Central memory CD8-positive, alpha-beta T cell (primary cell): ENCODE data around the gene SKI.
A peak's percentile ranks its signal among the peaks of the same experiment; 100 is the strongest.
"Not testable (repeated sequence)": the region's sequence is repeated elsewhere in the genome, so short reads cannot be mapped to it uniquely, and the experiment has no call there.

Experiments used
- ATAC-seq: fragments of 150-1000 bp; cut with Tn5 transposase; replicated peaks from 2 replicates; pipeline ENCODE4 v1.10.0; 2022; ENCODE audit warnings: mild to moderate bottlenecking, moderate FRiP score, moderate number of reproducible peaks; ENCODE audit not compliant: poor library complexity, severe bottlenecking; ENCODE audit errors: extremely low read depth
- DNase-seq, 2 donors: peaks; one replicate each; pipeline ENCODE4 v3.0.0; 2021; ENCODE audit warnings: low spot score in 2 of 2
- H3K27ac Mint-ChIP-seq: one replicate; pipeline ENCODE4 v1.8.0; 2022; ENCODE audit warnings: low read depth, mild to moderate bottlenecking, moderate library complexity, mixed read lengths
- H3K27me3 Mint-ChIP-seq: one replicate; pipeline ENCODE4 v1.8.0; 2022; ENCODE audit warnings: mixed read lengths
- H3K36me3 Mint-ChIP-seq: one replicate; pipeline ENCODE4 v1.8.0; 2022; ENCODE audit warnings: mild to moderate bottlenecking, moderate library complexity, mixed read lengths; ENCODE audit not compliant: insufficient read depth
- H3K4me1 Mint-ChIP-seq: one replicate; pipeline ENCODE4 v1.8.0; 2022; ENCODE audit warnings: mixed read lengths
- H3K4me3 Mint-ChIP-seq: one replicate; pipeline ENCODE4 v1.8.0; 2022; ENCODE audit warnings: mild to moderate bottlenecking, moderate library complexity, mixed read lengths
- H3K9me3 Mint-ChIP-seq: one replicate; pipeline ENCODE4 v1.8.0; 2022; ENCODE audit warnings: mixed read lengths

The SKI gene

DNA sequence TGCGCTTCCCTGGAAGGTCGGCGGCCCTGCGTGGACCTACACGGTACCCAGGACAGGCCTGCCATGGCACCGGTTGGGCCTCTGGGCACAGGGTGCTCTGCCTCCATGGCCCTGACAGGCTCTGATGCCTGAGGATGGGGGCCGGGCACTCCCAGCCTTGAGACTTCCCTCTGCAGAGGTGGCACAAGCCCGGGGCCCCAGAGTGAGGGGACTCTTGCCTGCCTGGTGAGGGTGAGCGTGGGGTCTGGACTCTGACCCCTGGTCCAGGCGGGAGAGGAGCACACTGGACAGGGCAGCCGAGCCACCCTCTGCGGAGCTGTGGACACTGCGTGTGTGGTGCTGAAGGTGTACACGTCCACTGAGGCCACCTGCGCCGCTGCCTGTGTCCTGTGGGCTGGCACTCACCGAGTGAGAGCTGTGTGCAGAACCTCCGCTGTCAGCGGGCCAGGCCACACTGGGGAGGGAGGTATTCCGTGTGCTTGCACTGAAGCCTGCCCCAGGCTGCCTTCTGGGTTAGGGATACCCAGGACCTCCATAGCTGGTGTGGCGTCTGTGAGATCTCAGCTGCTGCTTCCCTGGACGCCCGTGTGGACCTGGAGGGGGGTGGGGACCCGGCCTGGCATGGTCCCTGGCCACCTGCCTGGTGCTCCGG, 10.4 kb downstream of the SKI start:
- Mint-ChIP-seq H3K36me3 (peaks cover 85% of the 10 kb centered on the region), H3K27ac (peak overlapping the region; percentile 84), H3K9me3 (no peaks in the 10 kb centered on the region), H3K4me1 (peaks cover 70% of the 10 kb centered on the region), H3K27me3 (no peaks in the 10 kb centered on the region), H3K4me3 (peak overlapping the region; percentile 62)
- DNase-seq (no peak), ATAC-seq (no peak)

DNA sequence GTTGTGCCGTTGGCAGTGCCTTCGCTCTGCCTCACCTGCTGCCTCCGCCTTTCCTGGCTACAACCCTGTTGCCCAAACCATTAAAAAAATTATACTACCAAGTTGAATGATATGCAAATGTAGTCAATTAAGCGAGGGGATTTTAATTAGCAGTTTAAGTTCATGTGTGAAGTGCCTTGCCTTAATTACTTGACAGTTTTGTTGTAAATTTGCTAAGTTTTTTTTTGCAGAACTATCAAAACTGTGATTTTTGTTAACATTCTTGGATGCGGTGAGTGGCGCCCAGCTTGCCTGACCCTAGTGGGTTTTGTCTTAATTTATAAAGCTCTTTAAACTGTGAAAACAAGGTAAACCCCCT, 10.9 kb downstream of the SKI start:
- peak overlapping the region; percentile 84 for H3K27ac Mint-ChIP-seq

DNA sequence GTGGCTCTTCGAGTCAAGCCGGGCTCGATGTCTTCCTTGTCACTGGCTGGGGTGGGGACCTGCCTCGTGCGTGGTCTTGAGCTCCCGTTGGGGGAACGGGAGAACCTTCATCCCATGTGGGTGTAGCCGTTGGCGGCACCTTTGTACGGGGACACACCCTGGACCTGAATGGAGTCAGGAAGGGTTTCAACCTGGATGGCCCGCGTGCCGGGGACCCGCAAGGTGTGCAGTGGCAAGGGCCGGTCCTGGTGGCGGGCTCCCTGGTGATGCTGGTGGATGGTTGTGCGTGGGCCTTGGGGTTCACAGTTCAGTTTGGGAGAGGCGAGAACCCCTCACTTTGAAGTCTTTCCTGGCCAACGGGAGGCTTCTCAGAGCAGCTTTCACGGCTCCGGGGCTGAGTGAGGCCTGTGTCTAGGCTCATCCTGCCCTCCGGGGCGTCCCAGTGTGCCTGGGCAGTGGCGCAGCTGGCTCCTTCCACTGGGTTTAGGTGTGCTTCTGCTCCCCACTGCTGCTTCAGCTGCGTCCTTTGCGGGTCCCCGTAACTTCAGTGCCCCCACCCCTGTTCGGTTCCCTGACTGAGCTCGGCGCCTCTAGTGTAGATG, 11.4 kb downstream of the SKI start:
- H3K9me3 Mint-ChIP-seq, result no peaks in the 10 kb centered on the region
- peaks cover 64% of the 10 kb centered on the region for H3K4me1 Mint-ChIP-seq
- H3K4me3 Mint-ChIP-seq, result peak overlapping the region; percentile 62
- peak overlapping the region; percentile 84 for H3K27ac Mint-ChIP-seq
- no peak for DNase-seq
- peaks cover 84% of the 10 kb centered on the region for H3K36me3 Mint-ChIP-seq
- no peak for ATAC-seq
- H3K27me3 Mint-ChIP-seq, result no peaks in the 10 kb centered on the region

More for the DNA sequence above, 10.9 kb downstream of the SKI start:
- H3K4me1 Mint-ChIP-seq, result peaks cover 69% of the 10 kb centered on the region
- ATAC-seq, result no peak
- DNase-seq, result no peak
- peaks cover 87% of the 10 kb centered on the region for H3K36me3 Mint-ChIP-seq
- H3K27me3 Mint-ChIP-seq, result no peaks in the 10 kb centered on the region
- peak overlapping the region; percentile 62 for H3K4me3 Mint-ChIP-seq
- H3K9me3 Mint-ChIP-seq, result no peaks in the 10 kb centered on the region

- H3K4me1 Mint-ChIP-seq, result peaks cover 57% of the 10 kb centered on the region
- H3K27ac Mint-ChIP-seq, result peak overlapping the region; percentile 84
- H3K27me3 Mint-ChIP-seq, result no peaks in the 10 kb centered on the region
- DNase-seq (no peak), ATAC-seq (no peak)
- peak overlapping the region; percentile 62 for H3K4me3 Mint-ChIP-seq
- peaks cover 82% of the 10 kb centered on the region for H3K36me3 Mint-ChIP-seq
- H3K9me3 Mint-ChIP-seq, result no peaks in the 10 kb centered on the region
Measured at GRCh38 chr1:2240270-2241156, 12.4 kb downstream of the SKI start.

DNA sequence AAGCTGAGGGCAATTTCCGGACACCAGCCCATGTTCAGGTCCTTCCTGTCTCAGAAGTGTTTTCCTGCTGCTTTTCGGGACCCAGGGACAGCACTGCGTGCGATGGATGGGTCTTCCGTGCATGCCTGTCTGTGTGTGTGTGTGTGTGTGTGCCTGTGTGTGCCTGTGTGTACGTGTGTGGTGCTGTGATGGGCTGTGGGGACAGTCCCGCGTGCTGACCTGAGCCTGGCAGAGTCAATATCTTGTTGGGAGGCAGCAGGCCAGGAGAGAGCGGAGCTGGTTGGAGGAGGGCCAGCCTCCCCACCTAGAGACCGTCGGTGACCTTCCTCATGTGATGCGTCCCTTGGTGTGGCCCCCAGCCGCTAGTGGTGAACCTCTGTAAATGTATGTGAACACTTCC, 13.7 kb downstream of the SKI start:
- no peak for ATAC-seq
- peaks cover 76% of the 10 kb centered on the region for H3K36me3 Mint-ChIP-seq
- peak in 1 of 2 donors; percentile 9 for DNase-seq
- peaks cover 59% of the 10 kb centered on the region for H3K4me1 Mint-ChIP-seq
- peak overlapping the region; percentile 62 for H3K4me3 Mint-ChIP-seq
- peak overlapping the region; percentile 84 for H3K27ac Mint-ChIP-seq
- H3K9me3 Mint-ChIP-seq, result no peaks in the 10 kb centered on the region
- H3K27me3 Mint-ChIP-seq, result no peaks in the 10 kb centered on the region

- Mint-ChIP-seq H3K4me3 (peak overlapping the region; percentile 36), H3K36me3 (peaks cover 75% of the 10 kb centered on the region), H3K27ac (peak overlapping the region; percentile 62), H3K27me3 (no peaks in the 10 kb centered on the region), H3K9me3 (no peaks in the 10 kb centered on the region), H3K4me1 (peaks cover 55% of the 10 kb centered on the region)
- no peak for ATAC-seq
- DNase-seq, result no peak
Measured at GRCh38 chr1:2242814-2243725, 15.0 kb downstream of the SKI start.

- H3K36me3 Mint-ChIP-seq, result peaks cover 65% of the 10 kb centered on the region
- ATAC-seq, H3K27me3 Mint-ChIP-seq, DNase-seq, H3K9me3 Mint-ChIP-seq: not testable (repeated sequence)
- peak overlapping the region; percentile 63 for H3K4me3 Mint-ChIP-seq
- H3K27ac Mint-ChIP-seq, result peak overlapping the region; percentile 92
- peaks cover 35% of the 10 kb centered on the region for H3K4me1 Mint-ChIP-seq
Measured at GRCh38 chr1:2247045-2247394, 18.9 kb downstream of the SKI start.

DNA sequence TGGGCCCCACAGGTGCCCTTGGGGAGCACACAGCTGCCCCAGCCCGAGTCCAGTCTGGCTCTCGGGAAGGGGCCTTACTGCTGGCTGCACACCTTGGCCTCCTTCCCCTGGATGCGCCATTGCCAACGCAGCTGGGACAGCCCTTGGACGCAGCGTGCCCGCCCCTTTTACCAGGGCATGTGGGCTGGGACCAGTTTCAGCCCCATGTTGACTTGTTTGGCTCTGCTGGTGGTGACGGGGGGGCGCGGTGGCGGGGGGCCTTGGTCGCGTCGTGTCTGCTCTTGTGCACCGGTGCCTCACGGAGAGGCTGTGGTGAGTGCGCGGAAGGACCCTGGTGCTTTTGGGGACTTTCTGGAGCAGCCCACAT, 19.6 kb downstream of the SKI start:
- Mint-ChIP-seq H3K9me3 (no peaks in the 10 kb centered on the region), H3K4me3 (peak overlapping the region; percentile 29), H3K36me3 (peaks cover 65% of the 10 kb centered on the region), H3K27ac (no peak overlapping the region), H3K4me1 (peaks cover 38% of the 10 kb centered on the region), H3K27me3 (no peaks in the 10 kb centered on the region)
- no peak for DNase-seq
- ATAC-seq, result no peak

DNA sequence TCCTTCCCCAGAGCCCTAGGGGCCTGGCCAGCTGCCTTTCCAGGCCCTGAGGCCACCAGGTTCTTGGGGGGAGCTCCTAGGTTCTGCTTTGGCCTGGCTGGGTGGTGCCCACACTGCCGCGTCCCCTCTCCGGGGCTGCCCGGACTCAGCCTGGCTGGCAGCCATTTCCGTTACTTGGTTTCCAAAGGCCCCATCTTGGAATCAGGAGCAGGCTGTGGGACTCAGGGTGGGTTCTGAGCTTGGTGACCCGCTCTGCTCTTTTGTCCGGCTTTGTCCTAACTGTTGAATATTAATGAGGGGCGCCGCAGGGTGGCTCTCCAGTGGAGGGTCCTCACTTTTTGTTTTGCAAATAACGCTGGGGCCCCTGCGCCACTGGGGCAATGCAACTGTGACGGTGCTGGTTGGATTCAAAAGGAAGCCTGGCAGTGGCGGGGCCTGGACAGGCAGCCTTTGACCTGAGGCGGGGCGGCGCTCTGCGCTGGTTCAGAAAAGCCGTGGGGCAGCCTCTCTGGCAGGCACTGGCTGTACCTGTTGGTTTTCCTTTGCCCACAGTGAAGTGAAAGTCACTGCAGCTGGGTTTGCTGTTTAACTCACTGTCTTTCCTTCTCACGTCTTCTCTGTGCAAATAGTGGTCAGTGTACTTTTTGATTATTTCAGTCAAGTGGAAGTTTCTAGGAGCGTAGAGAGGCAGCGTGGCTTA, 20.2 kb downstream of the SKI start:
- Mint-ChIP-seq H3K27ac (peak overlapping the region; percentile 83), H3K4me3 (peak overlapping the region; percentile 29), H3K27me3 (no peaks in the 10 kb centered on the region), H3K9me3 (no peaks in the 10 kb centered on the region), H3K4me1 (peaks cover 38% of the 10 kb centered on the region), H3K36me3 (peaks cover 64% of the 10 kb centered on the region)
- no peak for DNase-seq
- no peak for ATAC-seq

- no peaks in the 10 kb centered on the region for H3K27me3 Mint-ChIP-seq
- ATAC-seq (no peak), DNase-seq (no peak)
- H3K36me3 Mint-ChIP-seq, result peaks cover 67% of the 10 kb centered on the region
- peak overlapping the region; percentile 83 for H3K27ac Mint-ChIP-seq
- no peaks in the 10 kb centered on the region for H3K9me3 Mint-ChIP-seq
- H3K4me3 Mint-ChIP-seq, result peak overlapping the region; percentile 16
- H3K4me1 Mint-ChIP-seq, result peaks cover 32% of the 10 kb centered on the region
Measured at GRCh38 chr1:2248854-2249558, 20.9 kb downstream of the SKI start.

DNA sequence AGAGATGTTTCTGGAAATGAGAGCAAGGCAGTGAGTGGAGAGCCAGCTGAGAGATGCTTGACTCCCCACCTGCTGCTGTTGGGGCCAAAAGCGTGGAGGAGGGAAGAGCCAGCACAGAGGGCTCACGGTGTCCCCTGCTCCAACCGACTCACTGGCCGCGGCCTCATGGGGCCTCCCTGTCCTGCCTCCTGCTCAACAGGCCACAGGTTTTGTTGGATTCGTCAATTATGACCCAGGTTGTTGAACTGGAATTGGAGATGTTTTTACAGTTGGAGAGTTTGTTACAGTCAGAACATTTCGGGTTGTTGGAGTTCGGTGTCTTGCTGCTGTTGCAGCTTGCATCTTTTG, 21.4 kb downstream of the SKI start:
- Mint-ChIP-seq H3K9me3 (no peaks in the 10 kb centered on the region), H3K27ac (peak overlapping the region; percentile 83), H3K27me3 (no peaks in the 10 kb centered on the region), H3K36me3 (peaks cover 71% of the 10 kb centered on the region), H3K4me1 (peaks cover 32% of the 10 kb centered on the region), H3K4me3 (no peak overlapping the region)
- no peak for DNase-seq
- no peak for ATAC-seq
